ENCODE measurements around the gene SLC6A9. TPM values are rescaled to one million over a fixed set of nuclear protein-coding genes. Genes with fewer than 3 reads are reported as not detected.
A peak's percentile ranks its signal among the peaks of the same experiment; 100 is the strongest.

The SLC6A9 gene
- total and polyA plus RNA-seq, 2 donors (not counting 1 experiment from before 2014, with no cell fraction given) = 0.28 to 5.5 TPM

DNA sequence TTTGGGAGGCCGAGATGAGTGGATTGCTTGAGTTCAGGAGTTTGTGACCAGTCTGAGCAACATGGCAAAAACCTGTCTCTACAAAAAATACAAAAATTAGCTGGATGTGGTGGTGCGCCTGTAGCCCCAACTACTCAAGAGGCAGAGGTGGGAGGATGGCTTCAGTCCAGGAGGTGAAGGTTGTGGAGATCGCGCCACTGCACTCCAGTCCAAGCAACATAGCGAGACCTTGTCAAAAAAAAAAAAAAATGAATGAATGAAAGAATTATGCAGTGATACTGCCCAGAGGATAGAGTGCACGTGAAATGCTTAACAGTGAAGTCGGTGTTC, 61.9 kb downstream of the SLC6A9 start:
- Histone ChIP-seq H3K9me3 (ENCODE audit: control extremely low read depth in 1 of 3, control insufficient read depth in 2 of 3, insufficient read depth in 1 of 3, low read length in 2 of 3) (no peaks in the 10 kb centered on the region), H4K20me1 (ENCODE audit: control insufficient read depth, insufficient read depth, low read length, poor library complexity, severe bottlenecking) (peaks cover 8% of the 10 kb centered on the region), H3K4me2 (replicated peaks; ENCODE audit: low read depth, low read length, poor library complexity, severe bottlenecking) (peak overlapping the region; percentile 96), H3K4me3 (ENCODE audit: control extremely low read depth in 1 of 5, extremely low read depth in 1 of 5, insufficient read depth in 1 of 5, low read depth in 2 of 5, low read length in 4 of 5) (peak overlapping the region in 3 of 5 experiments; percentile 62 to 93 (median 83)), H2AFZ (ENCODE audit: insufficient read depth, low read depth, low read length, poor library complexity, severe bottlenecking) (peak overlapping the region; percentile 81), H3K36me3 (replicated peaks in 1 of 2; ENCODE audit: control extremely low read depth in 1 of 2, control insufficient read depth in 1 of 2, extremely low read depth in 1 of 2, insufficient read depth in 2 of 2, low read length in 1 of 2) (peaks cover 0 to 10% of the 10 kb centered on the region in 2 experiments), H3K27ac (ENCODE audit: low read length in 2 of 2) (no peak overlapping the region), H3K79me2 (ENCODE audit: control insufficient read depth, insufficient read depth, low read length) (peaks cover 23% of the 10 kb centered on the region), H3K27me3 (replicated peaks in 1 of 4; ENCODE audit: control extremely low read depth in 1 of 4, control insufficient read depth in 3 of 4, insufficient read depth in 4 of 4, low read length in 3 of 4) (no peaks in the 10 kb centered on the region), H3K4me1 (ENCODE audit: control insufficient read depth in 2 of 2, insufficient read depth in 2 of 2, low read length in 2 of 2) (peaks cover 17 to 30% of the 10 kb centered on the region in 2 donors), H3K9ac (ENCODE audit: low read length) (peak overlapping the region; percentile 81)
- no peaks in the 10 kb centered on the region for H3K9me3 Mint-ChIP-seq (ENCODE audit: insufficient read depth)
- TF ChIP-seq, protein P1, sequence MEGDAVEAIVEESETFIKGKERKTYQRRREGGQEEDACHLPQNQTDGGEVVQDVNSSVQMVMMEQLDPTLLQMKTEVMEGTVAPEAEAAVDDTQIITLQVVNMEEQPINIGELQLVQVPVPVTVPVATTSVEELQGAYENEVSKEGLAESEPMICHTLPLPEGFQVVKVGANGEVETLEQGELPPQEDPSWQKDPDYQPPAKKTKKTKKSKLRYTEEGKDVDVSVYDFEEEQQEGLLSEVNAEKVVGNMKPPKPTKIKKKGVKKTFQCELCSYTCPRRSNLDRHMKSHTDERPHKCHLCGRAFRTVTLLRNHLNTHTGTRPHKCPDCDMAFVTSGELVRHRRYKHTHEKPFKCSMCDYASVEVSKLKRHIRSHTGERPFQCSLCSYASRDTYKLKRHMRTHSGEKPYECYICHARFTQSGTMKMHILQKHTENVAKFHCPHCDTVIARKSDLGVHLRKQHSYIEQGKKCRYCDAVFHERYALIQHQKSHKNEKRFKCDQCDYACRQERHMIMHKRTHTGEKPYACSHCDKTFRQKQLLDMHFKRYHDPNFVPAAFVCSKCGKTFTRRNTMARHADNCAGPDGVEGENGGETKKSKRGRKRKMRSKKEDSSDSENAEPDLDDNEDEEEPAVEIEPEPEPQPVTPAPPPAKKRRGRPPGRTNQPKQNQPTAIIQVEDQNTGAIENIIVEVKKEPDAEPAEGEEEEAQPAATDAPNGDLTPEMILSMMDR (IDR thresholded peaks at IDR 0.05) = no peak
- no peak for TF ChIP-seq EZH2 (IDR thresholded peaks at IDR 0.05; ENCODE audit: borderline replicate concordance, insufficient read depth, low read depth, low read length, poor library complexity, severe bottlenecking)
- peaks cover 34% of the 10 kb centered on the region for H3K4me1 Mint-ChIP-seq
- WGBS (ENCODE audit: insufficient coverage) = 63% methylated on average over 6 of the region's 7 CpGs
- H3K4me3 Mint-ChIP-seq = peak overlapping the region; percentile 95
- ATAC-seq (ENCODE audit: low read depth) = no peak
- no peaks in the 10 kb centered on the region for H3K27me3 Mint-ChIP-seq
- no peak for DNase-seq
- ChIA-PET CTCF (interaction anchor here (0.7 to 1.7 kb wide), 3 partner anchors 23 to 36 kb away, joined by 3 to 4 read pairs (median 4); partner anchors contain the start of genes ARTN and IPO13), POLR2A (interaction anchor here (0.7 kb wide), 1 partner anchor 10 kb away, joined by 4 read pairs; no protein-coding TSS in a partner anchor)
- no peak overlapping the region for H3K27ac Mint-ChIP-seq
- intact Hi-C loops (cut with micrococcal nuclease) = loop anchor here (1.0 kb wide), 2 partner anchors 23 to 319 kb away; partner anchors contain the start of genes IPO13 and KDM4A

DNA sequence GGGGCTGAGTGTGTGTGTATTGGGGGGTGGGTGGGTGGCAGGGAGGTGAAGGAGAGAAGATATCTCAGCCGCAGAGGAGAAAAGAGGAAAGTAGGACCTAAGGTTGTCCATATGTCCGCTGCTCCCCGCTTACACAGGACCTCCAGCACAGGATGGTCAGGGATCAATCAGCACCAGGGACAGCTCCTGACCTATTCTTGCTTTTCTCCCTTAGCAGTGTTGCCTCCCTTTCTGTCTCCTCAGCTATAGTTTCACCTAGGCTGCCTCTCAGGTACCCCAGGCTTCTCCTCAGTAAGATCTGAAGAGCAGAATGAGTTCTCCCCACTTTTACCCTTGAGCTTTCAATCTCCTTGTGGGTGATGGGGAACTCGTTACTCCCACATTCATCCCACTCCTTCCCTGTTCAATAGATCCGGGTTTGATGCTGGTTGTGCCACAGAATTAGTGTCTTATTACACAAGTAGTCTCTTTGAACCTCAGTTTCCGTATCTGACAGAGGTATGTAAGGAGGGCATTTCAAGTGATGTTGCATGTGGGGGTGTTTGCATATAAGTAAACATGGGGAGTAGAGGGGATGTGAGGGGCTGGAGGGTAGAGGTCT, 62.8 kb downstream of the SLC6A9 start:
- H3K27me3 Mint-ChIP-seq = no peaks in the 10 kb centered on the region
- H2AFZ ChIP-seq (ENCODE audit: insufficient read depth, low read depth, low read length, poor library complexity, severe bottlenecking) = no peak overlapping the region
- peak overlapping the region; percentile 13 for H3K4me3 Mint-ChIP-seq
- H3K4me1 ChIP-seq (ENCODE audit: control insufficient read depth in 2 of 2, insufficient read depth in 2 of 2, low read length in 2 of 2) = peaks cover 12 to 20% of the 10 kb centered on the region in 2 donors
- intact Hi-C loops (cut with micrococcal nuclease) = no loop called here
- H3K9me3 ChIP-seq (ENCODE audit: control extremely low read depth in 1 of 3, control insufficient read depth in 2 of 3, insufficient read depth in 1 of 3, low read length in 2 of 3) = no peaks in the 10 kb centered on the region
- H3K27ac ChIP-seq (ENCODE audit: low read length in 2 of 2) = no peak overlapping the region
- no peak overlapping the region for H3K4me2 ChIP-seq (replicated peaks; ENCODE audit: low read depth, low read length, poor library complexity, severe bottlenecking)
- H3K9ac ChIP-seq (ENCODE audit: low read length) = no peak overlapping the region
- H4K20me1 ChIP-seq (ENCODE audit: control insufficient read depth, insufficient read depth, low read length, poor library complexity, severe bottlenecking) = peaks cover 8% of the 10 kb centered on the region
- H3K27me3 ChIP-seq (replicated peaks in 1 of 4; ENCODE audit: control extremely low read depth in 1 of 4, control insufficient read depth in 3 of 4, insufficient read depth in 4 of 4, low read length in 3 of 4) = no peaks in the 10 kb centered on the region
- H3K4me1 Mint-ChIP-seq = peaks cover 24% of the 10 kb centered on the region
- CTCF ChIA-PET = no interaction called here
- POLR2A ChIA-PET = no interaction called here
- H3K27ac Mint-ChIP-seq = no peak overlapping the region
- no peak overlapping the region for H3K4me3 ChIP-seq (ENCODE audit: control extremely low read depth in 1 of 5, extremely low read depth in 1 of 5, insufficient read depth in 1 of 5, low read depth in 2 of 5, low read length in 4 of 5)
- ATAC-seq (ENCODE audit: low read depth) (no peak), DNase-seq (no peak)
- no peaks in the 10 kb centered on the region for H3K9me3 Mint-ChIP-seq (ENCODE audit: insufficient read depth)
- peaks cover 23% of the 10 kb centered on the region for H3K79me2 ChIP-seq (ENCODE audit: control insufficient read depth, insufficient read depth, low read length)
- TF ChIP-seq, protein P1 (IDR thresholded peaks at IDR 0.05) = no peak
- no peak for TF ChIP-seq EZH2 (IDR thresholded peaks at IDR 0.05; ENCODE audit: borderline replicate concordance, insufficient read depth, low read depth, low read length, poor library complexity, severe bottlenecking)
- H3K36me3 ChIP-seq (replicated peaks in 1 of 2; ENCODE audit: control extremely low read depth in 1 of 2, control insufficient read depth in 1 of 2, extremely low read depth in 1 of 2, insufficient read depth in 2 of 2, low read length in 1 of 2) = peaks cover 0 to 10% of the 10 kb centered on the region in 2 experiments
- 97% methylated on average over 4 of the region's 6 CpGs for WGBS (ENCODE audit: insufficient coverage)

All from B cell (primary cell).